ENCODE data around the gene POPDC2. TPM values are rescaled to one million over a fixed set of nuclear protein-coding genes. Genes with fewer than 3 reads are reported as not detected.

POPDC2 gene
- total RNA-seq, 1 experiment from 2014 or later, result 0.37 TPM

DNA sequence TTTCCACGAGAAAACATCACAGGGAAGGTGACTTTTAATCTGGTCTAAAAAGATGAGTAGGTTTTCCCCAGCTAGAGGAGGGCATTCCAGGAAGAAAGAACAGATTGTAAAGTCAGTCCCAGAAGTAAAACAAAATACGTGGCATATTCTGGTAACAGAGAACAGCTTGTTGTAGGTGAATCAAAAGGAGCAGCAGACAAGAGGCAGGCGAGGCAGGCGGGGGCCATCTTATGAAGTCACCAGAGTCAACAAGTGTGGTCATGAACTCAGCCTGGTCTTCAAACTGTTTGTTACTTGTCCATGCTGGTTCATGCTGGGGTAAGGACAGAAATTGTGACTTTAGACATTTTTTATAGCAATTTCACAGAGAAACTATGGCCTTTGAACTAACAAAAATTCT lies 4.0 kb upstream of the POPDC2 start:
- H3K27me3 Mint-ChIP-seq (ENCODE audit: low read depth), result no peaks in the 10 kb centered on the region
- no peak overlapping the region for H3K4me2 ChIP-seq (ENCODE audit: insufficient read depth, insufficient read length, low read length)
- no peak overlapping the region for H2BK120ac ChIP-seq (ENCODE audit: low read depth, low read length, poor library complexity, severe bottlenecking)
- no peak overlapping the region for H3K14ac ChIP-seq (ENCODE audit: insufficient read depth, low read length)
- H3K27ac Mint-ChIP-seq, result no peak overlapping the region
- WGBS (ENCODE audit: extremely low coverage, insufficient read length, low lambda C conversion rate), result no CpG with 5 or more reads among the region's 4 CpGs
- no peak overlapping the region for H4K5ac ChIP-seq (ENCODE audit: insufficient read length, low read depth, low read length)
- H3K18ac ChIP-seq (ENCODE audit: insufficient read length, low read depth, low read length), result no peak overlapping the region
- H3K27ac ChIP-seq (ENCODE audit: insufficient read length, low read depth, low read length), result no peak overlapping the region
- no peak overlapping the region for H3K4ac ChIP-seq (ENCODE audit: low read depth, low read length)
- 0 out of 2 replicates have a peak, but pooled peaks cover 2% of the 10 kb centered on the region for H3K4me1 ChIP-seq (ENCODE audit: insufficient read depth, low read length)
- H4K91ac ChIP-seq (ENCODE audit: insufficient read length, low read depth, low read length), result no peak overlapping the region
- H3K4me3 Mint-ChIP-seq, result no peak overlapping the region
- no peaks in the 10 kb centered on the region for H4K20me1 ChIP-seq (ENCODE audit: control insufficient read depth, insufficient read depth, insufficient read length)
- no peaks in the 10 kb centered on the region for H3K9me3 Mint-ChIP-seq
- no peak overlapping the region for H2BK15ac ChIP-seq (ENCODE audit: low read depth, low read length)
- no peak overlapping the region for H2AK5ac ChIP-seq (ENCODE audit: insufficient read length, low read length)
- peaks cover 0 to 9% (median 2%) of the 10 kb centered on the region in 3 experiments; a peak in 5 of 7 replicates for H3K36me3 Mint-ChIP-seq (ENCODE audit: insufficient read depth in 1 of 3, low read depth in 3 of 3)
- H3K23ac ChIP-seq (ENCODE audit: insufficient read length, low read depth, low read length), result no peak overlapping the region
- no peak overlapping the region for H3K56ac ChIP-seq (ENCODE audit: insufficient read length, low read depth, low read length)
- no peaks in the 10 kb centered on the region for H3K9me3 ChIP-seq (ENCODE audit: control insufficient read depth, low read depth, low read length)
- DNase-seq, result no peak
- no peaks in the 10 kb centered on the region for H3K23me2 ChIP-seq (ENCODE audit: insufficient read length, low read depth, low read length, poor library complexity, severe bottlenecking)
- no peak overlapping the region for H4K8ac ChIP-seq (replicated peaks; ENCODE audit: insufficient read length, low read depth, low read length)
- peaks cover 0 to 4% of the 10 kb centered on the region in 2 experiments; a peak in 1 of 4 replicates for H3K4me1 Mint-ChIP-seq
- no peak overlapping the region for H3K9ac ChIP-seq (ENCODE audit: extremely low read depth, insufficient read length, low read length)
- no peak overlapping the region for H2AFZ ChIP-seq (ENCODE audit: low read length)
- no peak overlapping the region for H3T11ph ChIP-seq (ENCODE audit: low read length)
- H2BK20ac ChIP-seq (ENCODE audit: low read depth, low read length, poor library complexity, severe bottlenecking), result no peak overlapping the region
- no peak overlapping the region for H2BK5ac ChIP-seq (ENCODE audit: insufficient read length, low read length)
- no peak overlapping the region for H2BK12ac ChIP-seq (ENCODE audit: insufficient read length, low read depth, low read length)
- TF ChIP-seq, protein P1, sequence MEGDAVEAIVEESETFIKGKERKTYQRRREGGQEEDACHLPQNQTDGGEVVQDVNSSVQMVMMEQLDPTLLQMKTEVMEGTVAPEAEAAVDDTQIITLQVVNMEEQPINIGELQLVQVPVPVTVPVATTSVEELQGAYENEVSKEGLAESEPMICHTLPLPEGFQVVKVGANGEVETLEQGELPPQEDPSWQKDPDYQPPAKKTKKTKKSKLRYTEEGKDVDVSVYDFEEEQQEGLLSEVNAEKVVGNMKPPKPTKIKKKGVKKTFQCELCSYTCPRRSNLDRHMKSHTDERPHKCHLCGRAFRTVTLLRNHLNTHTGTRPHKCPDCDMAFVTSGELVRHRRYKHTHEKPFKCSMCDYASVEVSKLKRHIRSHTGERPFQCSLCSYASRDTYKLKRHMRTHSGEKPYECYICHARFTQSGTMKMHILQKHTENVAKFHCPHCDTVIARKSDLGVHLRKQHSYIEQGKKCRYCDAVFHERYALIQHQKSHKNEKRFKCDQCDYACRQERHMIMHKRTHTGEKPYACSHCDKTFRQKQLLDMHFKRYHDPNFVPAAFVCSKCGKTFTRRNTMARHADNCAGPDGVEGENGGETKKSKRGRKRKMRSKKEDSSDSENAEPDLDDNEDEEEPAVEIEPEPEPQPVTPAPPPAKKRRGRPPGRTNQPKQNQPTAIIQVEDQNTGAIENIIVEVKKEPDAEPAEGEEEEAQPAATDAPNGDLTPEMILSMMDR (conservative IDR thresholded peaks at IDR 0.05), result no peak
- no peaks in the 10 kb centered on the region for H3K27me3 ChIP-seq (ENCODE audit: insufficient read depth, low read length)
- no peaks in the 10 kb centered on the region for H3K79me2 ChIP-seq (ENCODE audit: insufficient read depth, low read length)
- no peaks in the 10 kb centered on the region for H3K79me1 ChIP-seq (ENCODE audit: insufficient read depth, low read depth, low read length, poor library complexity, severe bottlenecking)
